Amniotic epithelial cell (primary cell): ENCODE results near the gene DLX3.

Experiments used
- DNase-seq: peaks from one replicate; pipeline ENCODE4 v3.0.0-alpha.2; 2010; ENCODE audit warnings: low read depth

Gene DLX3

DNA sequence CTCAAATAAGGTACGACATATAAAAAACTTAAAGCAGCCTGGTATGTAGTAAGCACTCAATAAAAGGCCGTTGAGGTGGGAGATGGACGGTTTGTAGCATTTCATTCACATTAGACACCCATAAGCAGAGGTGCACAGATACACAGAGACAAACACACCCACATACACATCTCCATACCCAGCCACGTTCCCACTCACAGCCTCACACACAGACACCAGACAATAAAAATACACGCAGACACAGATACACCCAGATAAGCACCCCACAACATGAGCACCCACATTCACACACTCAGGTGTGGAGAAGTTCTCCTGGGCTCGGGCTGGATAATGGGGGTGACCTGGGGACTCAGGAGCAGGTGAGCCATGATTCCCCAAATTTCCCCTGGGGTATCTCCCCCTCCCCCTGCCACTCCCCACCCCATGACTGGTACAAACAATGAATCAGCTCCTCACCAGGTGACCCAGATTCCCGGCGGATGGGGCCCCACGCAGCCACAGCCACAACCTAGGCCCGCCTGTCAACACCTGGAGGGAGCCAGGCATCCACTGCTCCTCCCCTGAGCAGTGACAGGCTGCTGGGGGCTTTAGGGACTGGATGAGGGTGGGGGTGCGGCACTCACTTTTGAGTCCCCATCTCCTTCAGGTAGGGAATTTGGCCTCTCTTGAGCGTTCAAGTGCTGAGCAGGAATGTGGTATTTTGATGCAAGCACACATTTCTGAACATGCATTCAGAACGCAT is 2.7 kb downstream of the DLX3 start:
- no peak for DNase-seq

DNA sequence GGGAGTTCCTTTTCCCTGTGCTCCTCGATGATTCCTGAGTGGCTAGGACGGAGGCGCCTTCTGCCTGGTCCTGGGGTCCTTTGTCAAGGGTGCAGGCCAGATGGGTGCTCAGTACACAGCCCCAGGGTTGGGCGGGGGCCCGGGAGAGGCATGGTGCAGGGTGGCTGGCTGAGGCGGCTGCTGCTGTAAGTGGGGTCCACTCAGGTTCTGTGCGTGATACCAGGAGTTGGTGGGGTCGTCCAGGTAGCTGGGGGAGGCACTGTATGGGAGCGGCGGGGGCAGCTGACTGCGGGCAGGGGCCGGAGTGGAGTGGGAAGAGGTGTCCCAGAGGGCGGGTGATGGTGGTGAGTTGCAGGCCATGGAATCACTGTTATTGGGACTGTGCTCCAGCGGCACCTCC is 3.6 kb downstream of the DLX3 start:
- DNase-seq = no peak

DNA sequence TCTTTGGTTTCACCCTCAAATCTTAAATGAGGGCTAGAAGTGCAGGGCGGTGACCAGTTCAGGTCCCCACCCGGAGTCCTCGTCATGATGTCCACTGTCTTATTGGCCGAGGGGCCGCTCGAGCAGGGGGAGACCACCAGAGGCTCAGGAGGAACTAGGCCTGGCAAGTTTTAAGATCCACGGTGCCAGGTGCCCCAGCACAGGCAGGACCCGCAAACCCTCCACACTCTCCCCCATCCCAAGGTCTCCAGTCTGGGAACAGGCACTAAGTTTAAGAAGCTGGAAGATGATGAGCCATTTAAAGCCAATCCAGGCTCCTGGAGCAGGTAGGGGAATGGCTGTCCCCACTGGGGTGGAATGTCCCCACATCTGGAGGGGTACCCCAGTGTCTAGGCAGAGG is 4.1 kb downstream of the DLX3 start:
- no peak for DNase-seq

DNA sequence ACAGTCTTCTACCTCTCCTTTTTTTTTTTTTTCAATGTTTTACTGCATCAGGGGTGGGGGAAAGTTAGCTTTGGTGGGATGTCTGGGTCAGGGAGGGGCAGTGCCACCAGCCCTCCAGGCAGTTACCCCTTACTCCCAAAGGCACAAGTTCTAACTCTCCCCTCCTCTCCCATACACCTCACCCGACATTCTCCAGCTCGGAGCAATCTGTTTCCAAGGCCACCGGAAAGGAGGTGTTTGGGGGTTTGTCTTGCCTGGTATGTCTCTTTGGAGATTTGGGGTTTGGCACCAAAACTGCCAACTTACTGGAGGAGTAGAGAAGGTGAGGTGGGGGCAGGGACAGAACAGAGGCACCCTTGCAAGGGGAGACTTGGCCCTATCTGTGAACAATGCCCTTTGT is 4.7 kb downstream of the DLX3 start:
- no peak for DNase-seq

DNA sequence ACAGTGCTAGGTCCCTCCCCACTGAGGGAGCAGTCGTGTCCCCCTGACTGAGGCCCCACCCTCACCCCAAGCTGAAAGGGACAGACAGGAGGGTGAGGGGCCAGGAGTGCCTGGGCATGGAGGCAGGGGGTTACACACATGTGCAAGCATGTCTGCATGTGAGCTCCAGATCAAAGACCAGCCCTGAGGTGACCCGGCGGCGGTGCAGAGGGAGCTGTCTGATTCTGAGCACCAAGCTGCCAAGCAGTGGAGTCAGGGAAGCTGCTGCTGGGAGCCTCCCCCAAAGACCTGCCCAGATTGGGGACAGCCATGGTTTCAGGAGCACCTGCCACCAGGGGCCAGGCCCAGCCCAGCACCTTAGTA is 5.5 kb downstream of the DLX3 start:
- DNase-seq = no peak

DNA sequence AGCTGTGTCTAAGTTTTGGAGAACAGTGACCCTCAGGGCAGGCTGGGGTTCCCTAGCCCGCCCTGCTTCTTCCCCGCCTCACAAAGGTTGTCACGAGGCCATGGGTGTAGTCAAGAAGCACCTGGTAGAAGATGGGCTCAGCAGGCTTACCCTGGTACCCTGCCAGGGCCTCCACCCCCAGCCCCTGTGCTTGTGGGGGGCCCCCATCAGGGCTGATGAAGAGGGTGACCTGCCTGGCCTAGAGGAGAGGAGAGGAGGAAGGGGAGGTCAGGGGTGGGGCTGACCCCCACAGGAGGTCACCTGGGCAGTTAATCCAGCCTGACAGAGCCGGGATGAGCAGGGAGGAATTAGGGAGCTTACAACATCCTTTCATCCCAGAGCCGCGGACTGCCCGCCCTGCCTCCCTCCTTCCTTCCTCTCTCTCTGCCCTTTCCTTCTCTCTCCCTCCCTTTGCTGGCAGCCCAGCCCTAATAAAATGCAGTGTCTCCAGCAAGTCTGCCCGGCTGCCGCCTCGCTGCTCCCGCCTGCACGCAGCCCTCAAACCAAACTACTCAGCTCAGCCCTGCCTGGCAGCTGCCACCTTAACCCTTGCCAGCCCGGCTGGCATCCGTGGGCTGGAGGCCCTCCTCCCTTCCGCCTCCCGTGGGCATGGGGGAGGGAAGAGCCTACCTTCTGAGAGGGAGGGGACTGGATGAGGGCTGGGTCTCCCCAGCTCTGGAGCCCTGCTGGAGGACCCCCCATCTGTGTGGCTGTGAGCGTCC is 7.2 kb downstream of the DLX3 start:
- no peak for DNase-seq

DNA sequence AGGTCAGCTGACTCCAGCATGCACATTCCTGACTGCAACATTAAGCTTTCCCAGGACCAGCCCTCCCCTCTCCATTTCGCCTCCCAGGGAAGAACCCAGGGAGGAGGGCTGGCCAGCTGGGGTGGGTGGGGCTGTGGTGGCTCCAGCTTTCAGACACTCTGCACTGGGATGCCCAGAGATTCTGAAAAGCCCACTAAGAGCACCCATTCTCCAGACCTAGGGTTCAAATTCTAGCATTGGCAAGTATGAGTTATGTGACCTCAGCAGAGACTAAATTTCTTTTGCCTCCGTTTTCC is 7.8 kb downstream of the DLX3 start:
- no peak for DNase-seq

DNA sequence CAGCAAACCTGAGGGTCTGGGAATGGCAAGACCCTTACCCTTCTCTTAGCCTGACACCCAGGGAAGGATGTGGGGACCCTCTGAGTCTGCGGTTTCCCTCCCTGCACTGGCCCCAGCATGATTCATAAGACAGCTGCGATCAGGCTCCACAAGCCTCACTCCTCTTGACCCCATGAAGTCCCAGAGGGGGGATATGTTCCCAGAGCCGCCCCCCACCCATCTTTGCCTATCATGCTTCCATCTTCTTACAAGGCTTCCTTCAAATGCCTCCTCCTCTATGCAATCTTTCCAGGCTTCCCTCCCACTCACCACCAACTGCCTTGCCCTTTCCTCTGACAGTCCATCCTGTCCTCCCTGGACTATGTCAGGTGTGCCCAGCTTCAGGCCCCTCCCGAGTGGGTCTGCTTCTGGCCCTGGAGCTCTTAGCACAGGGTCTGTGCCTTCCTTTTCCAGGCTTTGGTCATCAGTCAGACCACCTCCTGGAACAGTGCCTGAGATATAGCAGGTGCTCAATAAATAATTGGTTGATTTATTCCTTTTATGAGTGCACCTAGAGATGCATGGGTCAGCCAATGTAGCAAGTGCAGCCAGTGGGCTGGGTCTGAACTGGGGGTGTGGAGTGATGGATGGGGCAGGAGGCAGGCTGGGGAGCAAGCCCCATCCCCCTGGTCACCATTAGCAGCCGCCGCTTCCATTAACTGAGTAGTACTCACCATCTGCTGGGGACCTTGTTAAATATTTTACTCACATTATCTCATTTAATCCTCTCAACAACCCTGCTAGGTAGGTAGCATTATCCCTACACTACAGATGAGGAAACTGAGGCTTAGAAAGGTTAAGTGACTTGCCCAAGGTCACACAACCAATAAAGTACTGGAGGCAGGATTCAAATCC is 8.4 kb downstream of the DLX3 start:
- DNase-seq = no peak

DNA sequence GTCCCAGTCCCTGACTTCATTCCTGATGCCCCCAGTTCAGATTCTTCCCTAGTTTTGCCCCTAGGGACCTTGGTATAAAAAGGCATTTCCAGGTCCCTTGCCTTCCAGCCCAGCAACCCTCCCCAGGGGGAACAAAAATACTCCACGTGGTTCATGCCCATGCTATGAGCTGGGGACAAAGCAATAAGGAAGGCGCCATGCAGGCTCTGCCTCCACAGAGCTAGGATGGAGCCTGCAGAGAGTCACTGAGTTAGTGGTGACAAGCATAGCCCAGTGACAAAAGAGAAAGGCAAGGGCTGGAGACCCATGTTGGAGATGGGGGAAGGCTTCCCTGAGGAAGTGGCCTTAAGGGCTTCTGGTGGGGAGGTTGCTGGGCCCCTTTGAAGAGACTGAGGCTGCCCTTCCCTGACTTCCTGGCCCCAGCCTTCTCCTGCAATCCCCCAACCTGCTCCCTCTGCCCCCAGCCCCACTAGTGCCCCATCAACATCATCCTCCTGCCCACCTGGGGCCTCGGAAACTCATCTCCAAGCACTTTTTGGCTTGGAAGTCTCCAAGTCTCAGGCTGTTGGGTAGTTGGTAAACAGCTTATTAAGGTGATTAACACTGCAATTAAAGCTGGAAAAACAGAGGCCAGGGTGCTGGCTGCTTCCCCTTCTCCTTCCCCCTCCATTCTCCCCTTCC is 9.6 kb downstream of the DLX3 start:
- DNase-seq = no peak

DNA sequence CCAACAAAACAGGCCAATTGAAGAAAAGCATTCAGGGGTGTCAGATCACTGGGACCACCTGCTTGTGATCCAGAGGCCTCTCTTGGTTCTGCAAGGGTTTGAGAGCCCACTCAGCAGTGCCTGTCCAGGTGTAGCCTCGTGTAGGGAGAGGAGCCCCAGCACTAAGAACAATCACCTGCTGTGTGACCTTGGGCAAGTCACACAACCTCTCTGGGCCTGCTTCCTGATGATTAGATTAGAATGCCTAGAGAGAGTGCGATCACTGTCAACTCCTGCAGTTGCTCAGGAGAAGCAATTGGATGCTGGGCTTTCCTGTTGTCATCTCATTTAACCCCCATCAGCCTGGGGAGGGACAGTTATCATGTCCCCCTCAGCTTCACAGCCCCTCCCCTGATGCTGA is 10.2 kb downstream of the DLX3 start:
- no peak for DNase-seq

DNA sequence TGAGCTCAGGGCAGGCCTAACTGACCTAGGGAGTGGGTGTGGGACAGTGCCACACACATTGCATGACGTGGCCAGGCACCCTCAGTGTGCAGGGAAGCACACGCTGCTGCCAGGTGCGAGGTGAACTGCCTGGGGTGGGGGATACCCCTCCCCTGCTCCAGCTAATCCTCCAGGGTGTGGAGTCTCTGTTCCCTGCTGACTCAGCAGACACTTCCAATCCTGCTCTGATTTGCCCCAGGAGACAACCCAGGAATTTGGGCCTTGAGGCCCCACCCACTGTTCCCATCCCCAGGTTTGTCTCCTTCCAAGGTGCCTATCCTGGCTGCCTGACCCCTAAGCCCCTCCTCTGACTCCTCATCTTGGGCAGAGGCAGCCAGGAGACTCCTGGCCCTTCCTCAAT is 10.7 kb downstream of the DLX3 start:
- no peak for DNase-seq

DNA sequence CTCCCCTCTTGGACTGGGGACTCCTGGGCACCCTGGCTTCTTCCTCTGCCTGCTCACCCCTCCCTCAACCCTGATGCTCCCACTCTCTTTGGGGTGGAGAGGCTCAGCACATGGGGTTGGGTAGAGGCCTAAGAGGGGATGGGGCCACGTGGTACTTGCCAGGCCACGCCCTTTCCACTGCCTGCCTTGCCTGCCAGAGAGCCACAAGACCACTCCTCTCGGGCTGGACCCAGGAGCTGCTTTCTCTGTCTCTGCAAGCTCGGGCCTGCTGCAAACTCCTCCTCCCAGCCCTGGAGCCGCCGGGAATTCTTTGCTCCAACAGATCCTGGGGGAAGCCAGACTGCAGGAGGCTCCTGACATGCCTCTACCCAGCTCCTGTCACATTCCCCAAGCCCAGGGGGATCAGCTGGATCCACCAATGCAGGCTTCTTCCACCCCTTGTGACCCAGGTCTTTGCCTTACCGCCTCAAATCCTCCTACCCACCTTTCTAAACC is 14.3 kb downstream of the DLX3 start:
- no peak for DNase-seq

DNA sequence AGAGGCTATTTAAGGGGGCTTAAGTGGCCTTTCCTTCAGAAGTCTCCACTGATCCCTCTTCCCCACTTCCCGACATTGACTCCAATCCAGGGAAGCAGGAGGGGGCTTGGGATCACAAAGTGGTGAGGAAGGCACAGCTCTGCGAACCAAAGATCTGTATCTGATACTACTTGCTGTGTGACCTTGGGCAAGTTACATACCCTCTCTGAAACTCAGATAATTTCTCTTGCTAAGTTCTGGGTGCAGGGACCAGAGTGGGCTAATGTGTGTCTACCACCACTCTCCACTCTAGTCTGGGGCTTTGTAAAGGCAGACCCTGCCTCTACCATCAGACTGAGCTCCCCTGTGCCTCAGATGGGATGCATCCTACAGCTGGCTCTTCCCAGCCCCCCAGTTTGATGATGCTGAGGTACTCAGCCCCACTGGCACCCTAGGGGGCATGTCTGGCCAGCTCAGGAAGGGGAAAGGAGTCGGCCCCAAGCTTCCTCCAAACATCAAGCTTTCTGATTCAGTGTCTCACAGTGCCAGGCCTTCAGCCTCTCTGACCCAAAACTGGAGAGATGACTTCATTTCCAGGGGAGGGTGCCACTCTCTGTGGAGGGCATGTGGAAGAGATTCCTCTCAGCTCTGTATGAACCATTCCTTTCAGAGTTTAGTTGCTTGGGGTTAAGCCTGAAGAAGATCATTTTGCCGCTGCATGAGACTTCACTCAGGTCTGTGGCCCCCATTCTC is 15.1 kb downstream of the DLX3 start:
- DNase-seq = no peak

DNA sequence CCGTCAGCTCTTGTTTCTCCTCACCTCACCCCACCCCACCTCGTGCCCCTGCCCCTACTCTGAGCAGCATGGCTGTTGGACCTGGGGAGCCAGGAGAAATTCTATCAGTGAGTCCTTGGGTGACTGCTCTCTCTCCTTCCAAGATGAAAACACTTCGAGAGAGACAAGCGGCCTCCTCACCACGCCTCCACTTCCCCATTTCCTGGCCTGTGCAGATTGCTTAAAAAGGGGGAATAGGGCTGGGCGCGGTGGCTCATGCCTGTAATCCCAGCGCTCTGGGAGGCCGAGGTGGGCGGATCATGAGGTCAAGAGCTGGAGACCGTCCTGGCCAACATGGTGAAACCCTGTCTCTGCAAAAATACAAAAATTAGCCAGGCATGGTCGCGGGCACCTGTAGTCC is 16.5 kb downstream of the DLX3 start:
- no peak for DNase-seq

DNA sequence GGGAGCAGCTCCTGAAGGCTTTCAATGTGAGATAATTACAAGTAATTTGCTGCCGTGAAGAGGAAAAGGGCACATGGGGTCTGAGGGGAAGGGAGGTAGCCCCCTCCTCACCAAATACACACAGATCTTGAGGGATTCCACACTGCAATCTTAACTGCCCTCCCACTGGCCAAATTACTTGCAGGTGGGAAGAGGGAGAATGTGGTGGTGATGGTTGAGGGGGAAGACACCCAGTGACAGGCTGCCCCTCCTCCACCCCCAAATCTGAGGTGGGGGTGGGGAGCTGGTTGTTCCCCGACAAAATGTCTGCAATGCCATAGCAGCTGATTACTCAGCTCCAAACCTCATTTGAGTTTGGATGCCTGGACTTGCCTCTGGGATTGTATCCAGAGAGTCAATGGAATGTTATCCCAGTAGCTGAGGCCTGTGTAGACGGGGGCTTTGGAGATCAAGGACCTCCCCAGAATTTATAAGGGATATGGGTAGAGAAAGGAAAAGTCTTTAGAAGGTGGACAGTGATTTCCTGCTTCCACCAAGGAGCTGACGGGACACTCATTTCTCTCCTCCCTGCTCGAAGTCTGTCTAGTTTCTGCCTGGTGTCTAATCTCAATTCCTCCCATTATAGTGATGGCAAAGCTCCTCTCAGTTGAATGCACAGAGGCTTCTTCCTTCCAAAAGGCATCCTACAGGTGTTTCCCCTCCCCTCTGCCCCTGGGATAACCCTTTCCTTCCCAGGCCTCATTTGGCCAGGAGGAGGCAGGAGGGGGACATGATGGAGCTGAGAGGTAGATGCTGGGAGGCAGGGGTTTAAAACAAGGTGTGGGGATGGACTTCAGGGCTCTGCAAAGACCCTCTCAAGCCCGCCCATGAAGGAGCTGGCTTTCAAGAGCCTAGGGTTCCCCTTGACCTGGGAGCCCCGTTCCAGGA is 17.3 kb downstream of the DLX3 start:
- DNase-seq = no peak

DNA sequence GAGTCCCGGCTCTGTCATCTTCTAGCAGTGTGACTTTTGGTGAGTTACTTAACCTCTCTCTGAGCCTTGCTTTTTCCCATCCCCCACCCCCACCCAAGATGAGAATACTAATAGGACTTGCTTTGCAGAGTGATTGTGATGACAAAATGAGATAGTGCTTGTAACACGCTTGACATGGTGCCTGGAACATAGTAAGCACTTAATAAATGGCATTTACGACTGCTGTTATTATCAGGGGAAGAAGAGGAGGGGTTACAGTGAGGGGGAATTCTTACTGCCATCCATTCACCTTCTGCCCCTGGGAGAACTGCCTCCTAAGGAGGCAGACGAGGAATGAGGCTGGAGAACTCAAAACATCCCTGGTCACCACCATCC is 18.2 kb downstream of the DLX3 start:
- no peak for DNase-seq

DNA sequence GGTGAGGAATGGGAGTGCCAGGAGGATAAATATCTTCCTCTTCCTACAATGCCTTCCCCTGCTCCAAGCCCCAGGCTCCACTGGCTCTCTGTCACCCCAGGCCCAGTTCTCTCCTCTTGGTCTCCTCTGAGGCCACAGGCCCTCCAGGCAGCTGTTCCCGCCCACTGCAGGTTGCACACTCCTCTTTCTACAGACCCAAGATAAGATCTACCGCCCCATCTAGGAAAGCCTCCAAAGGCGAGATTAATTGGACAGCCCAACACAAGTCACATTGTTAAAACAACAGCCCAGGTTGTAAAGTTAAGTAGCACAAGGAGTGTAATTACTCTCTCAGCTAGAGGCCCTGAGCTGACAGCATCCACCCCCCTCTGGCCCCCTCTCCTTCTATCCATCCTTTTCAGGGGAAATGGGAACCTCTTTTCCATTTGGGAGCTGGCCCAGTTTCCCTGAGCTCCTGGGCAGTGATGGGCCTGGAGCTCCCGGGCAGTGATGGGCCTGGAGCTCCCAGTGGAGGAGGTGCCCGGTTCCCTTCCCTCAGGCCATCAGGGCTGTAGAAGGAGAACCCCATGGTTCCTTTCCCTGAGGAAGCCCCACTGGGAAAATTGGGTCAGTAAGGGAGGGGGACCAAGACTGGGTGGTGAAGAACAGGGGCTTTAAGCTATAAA is 18.7 kb downstream of the DLX3 start:
- DNase-seq = no peak

DNA sequence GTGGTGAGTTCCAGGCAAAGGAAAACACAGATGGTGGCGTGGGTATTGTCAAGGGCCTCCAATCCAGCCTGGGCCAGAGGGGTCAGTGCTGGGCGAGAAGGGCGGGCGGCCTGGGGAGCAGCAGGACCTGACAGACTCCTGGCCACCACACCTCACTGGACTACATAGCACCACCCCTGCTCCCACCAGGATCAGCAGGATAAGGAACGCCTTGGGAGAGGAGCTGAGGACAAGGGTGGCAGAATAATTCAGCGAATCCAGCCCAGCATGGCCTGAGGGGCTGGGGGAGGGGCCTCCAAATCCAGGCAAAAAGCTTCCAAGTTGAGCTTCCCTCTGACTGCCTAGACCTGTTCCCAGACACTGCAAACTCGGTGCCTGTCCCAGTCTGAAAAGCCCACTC is 19.5 kb downstream of the DLX3 start:
- DNase-seq = no peak

DNA sequence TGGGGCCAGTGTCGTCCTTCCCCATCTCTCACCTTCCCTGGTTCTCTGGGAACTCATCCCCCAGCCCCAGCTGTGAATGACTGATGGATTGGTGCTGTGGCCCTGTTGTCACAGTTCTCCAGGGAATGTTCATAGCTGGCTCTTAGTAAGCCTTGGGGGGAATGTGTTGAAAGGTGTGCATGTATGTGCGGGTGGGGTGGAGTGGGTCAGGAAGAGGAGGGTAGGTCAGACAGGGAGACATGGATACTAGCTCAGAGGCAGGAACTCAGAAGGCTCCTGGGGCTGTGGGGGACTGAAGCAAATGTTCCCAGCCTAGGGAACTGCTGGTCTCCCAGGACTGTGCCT is 21.8 kb downstream of the DLX3 start:
- DNase-seq = no peak
